Measurements from ENCODE around the gene DLL3.
A peak's percentile ranks its signal among the peaks of the same experiment; 100 is the strongest.

DLL3 gene

GRCh38 chr19:39514840-39515550, 16.2 kb downstream of the DLL3 start, which contains the start of gene SELENOV (continued):
- TF ChIP-seq ZNF518A (tag by site-specific recombination; conservative IDR thresholded peaks at IDR 0.05; ENCODE audit: low read depth), result no peak
- 0 out of 2 replicates have a peak, but pooled peaks have one; percentile 35 for TF ChIP-seq ZFP69B (tag by site-specific recombination; IDR thresholded peaks at IDR 0.05)
- peak; percentile 36; the same call in 1 of the 2 replicates for TF ChIP-seq ZBTB10 (tag by site-specific recombination; IDR thresholded peaks at IDR 0.05)
- peak; percentile 47; the same call in 1 of the 2 replicates for TF ChIP-seq ZBTB17 (tag by site-specific recombination; IDR thresholded peaks at IDR 0.05)
- TF ChIP-seq KLF9 (tag by site-specific recombination; IDR thresholded peaks at IDR 0.05; ENCODE audit: low read depth), result no peak
- TF ChIP-seq ZNF2 (tag by site-specific recombination; IDR thresholded peaks at IDR 0.05), result 0 out of 2 replicates have a peak, but pooled peaks have one; percentile 20
- no peak for TF ChIP-seq GLI2 (tag by site-specific recombination; IDR thresholded peaks at IDR 0.05; ENCODE audit: borderline replicate concordance, low read depth)
- TF ChIP-seq TSHZ1 (tag by site-specific recombination; IDR thresholded peaks at IDR 0.05; ENCODE audit: borderline replicate concordance), result no peak
- TF ChIP-seq KLF8 (tag by site-specific recombination; IDR thresholded peaks at IDR 0.05), result no peak
- no peak for TF ChIP-seq BCL11A (tag by site-specific recombination; IDR thresholded peaks at IDR 0.05; ENCODE audit: low read depth)
- no peak for TF ChIP-seq ZNF777 (tag by site-specific recombination; IDR thresholded peaks at IDR 0.05; ENCODE audit: borderline replicate concordance)
- peak; percentile 79 for TF ChIP-seq CTCF (tag by site-specific recombination; IDR thresholded peaks at IDR 0.05)
- TF ChIP-seq ZNF692 (tag by site-specific recombination; IDR thresholded peaks at IDR 0.05), result peak; percentile 43; the same call in 1 of the 2 replicates
- TF ChIP-seq ZBTB48 (tag by site-specific recombination; IDR thresholded peaks at IDR 0.05), result no peak
- TF ChIP-seq ZNF423 (tag by site-specific recombination; IDR thresholded peaks at IDR 0.05), result 0 out of 2 replicates have a peak, but pooled peaks have one; percentile 9
- no peak for TF ChIP-seq RBAK (tag by site-specific recombination; IDR thresholded peaks at IDR 0.05)
- no peak for TF ChIP-seq ZNF548 (tag by site-specific recombination; IDR thresholded peaks at IDR 0.05)
- TF ChIP-seq ATF2 (tag by site-specific recombination; IDR thresholded peaks at IDR 0.05; ENCODE audit: low read depth), result no peak
- no peak for TF ChIP-seq ZNF513 (tag by site-specific recombination; IDR thresholded peaks at IDR 0.05)
- no peak for TF ChIP-seq SETDB1 (IDR thresholded peaks at IDR 0.05; ENCODE audit: insufficient read length, low read length)
- no peak for TF ChIP-seq ZNF146 (tag by site-specific recombination; IDR thresholded peaks at IDR 0.05)
